OCI-LY3 (cell line): ENCODE results near the gene EHBP1L1.

Source experiments
- EZH2phosphoT487 ChIP-seq: fragments of 200-600 bp; shearing (Covaris generic); IDR thresholded peaks from 2 replicates; pipeline ENCODE4 v1.6.1; 2018; ENCODE audit warnings: antibody characterized with exemption, mixed run types, low read depth
- TF ChIP-seq, protein P1 (sequence below): fragments of 200-600, 300-600 bp; sonication (generic); IDR thresholded peaks from 2 replicates; pipeline ENCODE4 v1.5.1; 2014; ENCODE audit warnings: antibody characterized with exemption, low read length, low read depth

DNA sequence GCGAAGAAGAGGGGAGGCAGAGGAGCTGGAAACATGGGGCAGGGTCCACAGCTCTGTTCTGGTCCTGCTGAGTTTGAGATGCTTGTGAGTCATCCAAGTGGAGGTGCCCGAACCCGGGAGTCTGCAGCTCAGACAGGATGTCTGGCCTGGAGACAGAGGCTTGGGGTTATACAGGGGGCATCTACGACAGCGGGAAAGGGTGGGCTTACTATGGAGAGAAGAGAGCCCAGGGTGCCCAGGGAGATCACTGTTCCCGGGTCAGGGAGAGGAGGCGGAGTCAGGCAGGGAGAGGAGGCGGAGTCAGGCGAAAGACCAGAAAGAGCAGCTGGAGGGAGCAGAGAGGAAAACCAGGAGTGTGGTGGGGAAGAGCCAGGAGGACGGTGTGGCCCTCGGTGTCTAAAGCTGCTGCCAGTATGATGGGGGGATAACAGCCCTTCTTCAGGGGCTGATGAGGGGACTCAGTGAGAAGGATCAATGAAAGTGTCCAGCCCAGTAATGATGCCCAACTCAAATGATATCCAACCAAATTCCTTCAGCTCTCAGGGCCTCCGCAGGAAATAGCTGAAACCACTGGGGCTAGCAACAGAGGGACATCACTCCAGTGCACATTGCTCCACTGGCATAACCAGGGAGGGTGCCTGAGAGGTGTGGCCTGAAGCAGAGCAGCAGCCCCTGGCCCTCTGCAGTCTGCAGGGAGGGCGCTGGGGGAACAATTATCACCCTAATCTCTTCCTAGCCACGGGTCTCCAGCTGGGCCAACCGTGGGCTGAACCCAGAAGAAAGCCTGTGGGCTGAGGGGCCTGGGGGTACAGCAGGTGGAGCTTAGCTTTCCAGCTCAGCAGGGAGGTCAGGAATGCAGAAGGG, 15.1 kb upstream of the EHBP1L1 start:
- TF ChIP-seq, protein P1, sequence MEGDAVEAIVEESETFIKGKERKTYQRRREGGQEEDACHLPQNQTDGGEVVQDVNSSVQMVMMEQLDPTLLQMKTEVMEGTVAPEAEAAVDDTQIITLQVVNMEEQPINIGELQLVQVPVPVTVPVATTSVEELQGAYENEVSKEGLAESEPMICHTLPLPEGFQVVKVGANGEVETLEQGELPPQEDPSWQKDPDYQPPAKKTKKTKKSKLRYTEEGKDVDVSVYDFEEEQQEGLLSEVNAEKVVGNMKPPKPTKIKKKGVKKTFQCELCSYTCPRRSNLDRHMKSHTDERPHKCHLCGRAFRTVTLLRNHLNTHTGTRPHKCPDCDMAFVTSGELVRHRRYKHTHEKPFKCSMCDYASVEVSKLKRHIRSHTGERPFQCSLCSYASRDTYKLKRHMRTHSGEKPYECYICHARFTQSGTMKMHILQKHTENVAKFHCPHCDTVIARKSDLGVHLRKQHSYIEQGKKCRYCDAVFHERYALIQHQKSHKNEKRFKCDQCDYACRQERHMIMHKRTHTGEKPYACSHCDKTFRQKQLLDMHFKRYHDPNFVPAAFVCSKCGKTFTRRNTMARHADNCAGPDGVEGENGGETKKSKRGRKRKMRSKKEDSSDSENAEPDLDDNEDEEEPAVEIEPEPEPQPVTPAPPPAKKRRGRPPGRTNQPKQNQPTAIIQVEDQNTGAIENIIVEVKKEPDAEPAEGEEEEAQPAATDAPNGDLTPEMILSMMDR, result no peak
- TF ChIP-seq EZH2phosphoT487, result no peak
